ENCODE data around the gene TTBK2. TPM values are rescaled to one million over a fixed set of nuclear protein-coding genes. Genes with fewer than 3 reads are reported as not detected.
"Not testable (repeated sequence)": the region's sequence is repeated elsewhere in the genome, so short reads cannot be mapped to it uniquely, and the experiment has no call there.

TTBK2 gene
- total and polyA plus RNA-seq, 2 experiments from 2014 or later, result 11.9 to 29.0 TPM

- Histone ChIP-seq H3K9me3 (ENCODE audit: low read depth) (no peaks in the 10 kb centered on the region), H3K27ac (peak overlapping the region; percentile 54), H3K4me3 (no peak overlapping the region), H3K36me3 (no peaks in the 10 kb centered on the region), H3K27me3 (no peaks in the 10 kb centered on the region), H3K4me1 (ENCODE audit: low read depth) (peaks cover 13% of the 10 kb centered on the region)
- no peak for TF ChIP-seq CTCF (IDR thresholded peaks at IDR 0.05; ENCODE audit: low read depth, low read length)
- DNase-seq (ENCODE audit: low read depth in 1 of 2, low spot score in 1 of 2), result no peak
These were observed 16.9 kb downstream of the TTBK2 start for GRCh38 chr15:42903388-42904324.

GRCh38 chr15:42893911-42894310 lies 26.7 kb downstream of the TTBK2 start:
- H3K4me1 ChIP-seq (ENCODE audit: low read depth); H3K9me3 ChIP-seq (ENCODE audit: low read depth); H3K27ac ChIP-seq; H3K4me3 ChIP-seq; H3K27me3 ChIP-seq; DNase-seq (ENCODE audit: low read depth in 1 of 2, low spot score in 1 of 2); H3K36me3 ChIP-seq: not testable (repeated sequence)

- no peak for TF ChIP-seq CTCF (IDR thresholded peaks at IDR 0.05; ENCODE audit: low read depth, low read length)
- no peaks in the 10 kb centered on the region for H3K4me1 ChIP-seq (ENCODE audit: low read depth)
- H3K27me3 ChIP-seq, result no peaks in the 10 kb centered on the region
- peak in 1 of 2 donors; percentile 15 for DNase-seq (ENCODE audit: low read depth in 1 of 2, low spot score in 1 of 2)
- H3K36me3 ChIP-seq, result no peaks in the 10 kb centered on the region
- no peak overlapping the region for H3K27ac ChIP-seq
- H3K9me3 ChIP-seq (ENCODE audit: low read depth), result no peaks in the 10 kb centered on the region
- no peak overlapping the region for H3K4me3 ChIP-seq
These were observed 29.0 kb downstream of the TTBK2 start for GRCh38 chr15:42891569-42891968.

GRCh38 chr15:42890161-42890913 lies 30.2 kb downstream of the TTBK2 start:
- peak in 1 of 2 donors; percentile 86 for DNase-seq (ENCODE audit: low read depth in 1 of 2, low spot score in 1 of 2)
- TF ChIP-seq CTCF (IDR thresholded peaks at IDR 0.05; ENCODE audit: low read depth, low read length), result no peak
- no peak overlapping the region for H3K27ac ChIP-seq

GRCh38 chr15:42887384-42887783 lies 33.2 kb downstream of the TTBK2 start:
- DNase-seq (ENCODE audit: low read depth in 1 of 2, low spot score in 1 of 2); H3K27me3 ChIP-seq; H3K9me3 ChIP-seq (ENCODE audit: low read depth); H3K4me3 ChIP-seq; H3K4me1 ChIP-seq (ENCODE audit: low read depth); H3K27ac ChIP-seq; H3K36me3 ChIP-seq: not testable (repeated sequence)

More at GRCh38 chr15:42890161-42890913, 30.2 kb downstream of the TTBK2 start:
- no peaks in the 10 kb centered on the region for H3K9me3 ChIP-seq (ENCODE audit: low read depth)
- H3K4me1 ChIP-seq (ENCODE audit: low read depth), result no peaks in the 10 kb centered on the region
- no peak overlapping the region for H3K4me3 ChIP-seq
- H3K36me3 ChIP-seq, result no peaks in the 10 kb centered on the region
- no peaks in the 10 kb centered on the region for H3K27me3 ChIP-seq

- no peaks in the 10 kb centered on the region for H3K9me3 ChIP-seq (ENCODE audit: low read depth)
- no peak overlapping the region for H3K27ac ChIP-seq
These were observed 40.5 kb downstream of the TTBK2 start for GRCh38 chr15:42880121-42880520.

More at GRCh38 chr15:42880121-42880520, 40.5 kb downstream of the TTBK2 start:
- no peaks in the 10 kb centered on the region for H3K36me3 ChIP-seq
- no peak overlapping the region for H3K4me3 ChIP-seq
- H3K4me1 ChIP-seq (ENCODE audit: low read depth), result no peaks in the 10 kb centered on the region
- H3K27me3 ChIP-seq, result no peaks in the 10 kb centered on the region
- DNase-seq (ENCODE audit: low read depth in 1 of 2, low spot score in 1 of 2), result no peak
- TF ChIP-seq CTCF (IDR thresholded peaks at IDR 0.05; ENCODE audit: low read depth, low read length), result no peak

All from cardiac muscle cell (in vitro differentiated cells and primary cell).